ENCODE data around the gene PRRC2B. TPM values are rescaled to one million over a fixed set of nuclear protein-coding genes. Genes with fewer than 3 reads are reported as not detected.

Gene PRRC2B
- total and polyA plus RNA-seq, 7 donors = 10.8 to 98.6 (median 65.3) TPM

GRCh38 chr9:131482343-131483006, 88.6 kb downstream of the PRRC2B start:
- Histone ChIP-seq H3K36me3 (peaks cover 62 to 97% (median 84%) of the 10 kb centered on the region in 4 donors), H3K4me1 (peaks cover 0 to 35% (median 16%) of the 10 kb centered on the region in 4 donors), H3K4me3 (no peak overlapping the region), H3K9me3 (no peaks in the 10 kb centered on the region), H3K27ac (peak overlapping the region; percentile 72 to 81 (median 78)), H3K27me3 (no peaks in the 10 kb centered on the region)
- DNase-seq = no peak
- TF ChIP-seq POLR2AphosphoS5 (IDR thresholded peaks at IDR 0.05) (no peak), EP300 (IDR thresholded peaks at IDR 0.05) (no peak), CTCF (IDR thresholded peaks at IDR 0.05) (no peak), POLR2A (IDR thresholded peaks at IDR 0.05) (no peak)
- WGBS, 2 donors = 91 to 94% methylated on average over 24 of the region's 24 CpGs
- intact Hi-C loops (cut with DNase I) = loop anchor here (5.0 kb wide), 1 partner anchor 60 kb away; no protein-coding TSS in a partner anchor

GRCh38 chr9:131483319-131484050, 89.6 kb downstream of the PRRC2B start:
- Histone ChIP-seq H3K27ac (peak overlapping the region; percentile 72 to 81 (median 78)), H3K4me3 (no peak overlapping the region), H3K4me1 (peaks cover 0 to 35% (median 16%) of the 10 kb centered on the region in 4 donors), H3K27me3 (no peaks in the 10 kb centered on the region), H3K36me3 (peaks cover 62 to 97% (median 87%) of the 10 kb centered on the region in 4 donors), H3K9me3 (no peaks in the 10 kb centered on the region)
- 91% methylated on average over 9 of the region's 9 CpGs for WGBS, 2 donors
- DNase-seq = peak; percentile 92
- intact Hi-C loops (cut with DNase I) = loop anchor here (5.0 kb wide), 1 partner anchor 61 kb away; no protein-coding TSS in a partner anchor
- TF ChIP-seq CTCF (IDR thresholded peaks at IDR 0.05) (no peak), EP300 (IDR thresholded peaks at IDR 0.05) (peak in 3 of 4 donors; percentile 55 to 62 (median 60)), POLR2AphosphoS5 (IDR thresholded peaks at IDR 0.05) (peak in 3 of 4 donors; percentile 42 to 51 (median 49))

GRCh38 chr9:131484051-131484445, 90.2 kb downstream of the PRRC2B start:
- no peak for DNase-seq

More at GRCh38 chr9:131484051-131484445, 90.2 kb downstream of the PRRC2B start:
- no peaks in the 10 kb centered on the region for H3K9me3 ChIP-seq
- WGBS, 2 donors = 95 to 97% methylated on average over 7 of the region's 7 CpGs
- H3K4me1 ChIP-seq = peaks cover 0 to 35% (median 16%) of the 10 kb centered on the region in 4 donors
- intact Hi-C loops (cut with DNase I) = loop anchor here (5.0 kb wide), 1 partner anchor 62 kb away; no protein-coding TSS in a partner anchor
- no peak overlapping the region for H3K4me3 ChIP-seq
- H3K27ac ChIP-seq = peak overlapping the region; percentile 72 to 81 (median 78)
- no peak for TF ChIP-seq EP300 (IDR thresholded peaks at IDR 0.05)
- TF ChIP-seq CTCF (IDR thresholded peaks at IDR 0.05) = no peak
- TF ChIP-seq POLR2AphosphoS5 (IDR thresholded peaks at IDR 0.05) = no peak
- no peak for TF ChIP-seq POLR2A (IDR thresholded peaks at IDR 0.05)
- no peaks in the 10 kb centered on the region for H3K27me3 ChIP-seq
- peaks cover 63 to 97% (median 88%) of the 10 kb centered on the region in 4 donors for H3K36me3 ChIP-seq
